ENCODE data around the gene MORN2. TPM values are rescaled to one million over a fixed set of nuclear protein-coding genes. Genes with fewer than 3 reads are reported as not detected.

The MORN2 gene
- total and polyA plus RNA-seq, 2 of the 13 experiments (the other 11 are each of a cell fraction or from before 2014, with no cell fraction given): 7.0 to 28.0 TPM

DNA sequence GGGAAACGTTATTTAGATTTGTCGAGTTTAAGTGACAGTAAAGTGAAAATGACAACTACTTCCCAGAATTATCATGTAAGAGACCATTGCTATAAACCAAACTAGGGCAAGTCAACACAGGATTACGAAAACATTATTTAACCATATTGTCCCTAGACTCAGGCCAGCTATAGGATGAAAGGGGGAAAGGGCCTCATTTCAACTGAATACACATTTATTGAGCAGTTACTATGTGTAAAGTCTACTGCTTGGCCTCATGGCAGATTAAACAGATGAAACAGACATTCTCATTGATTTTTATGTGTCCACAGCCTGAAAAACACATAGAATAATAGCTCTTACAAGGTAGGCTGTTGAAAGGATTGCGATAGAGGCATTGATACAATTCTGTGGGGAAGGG is 46.6 kb downstream of the MORN2 start (continued):
- peak; percentile 44 for TF ChIP-seq TBL1XR1 (IDR thresholded peaks at IDR 0.05; ENCODE audit: borderline replicate concordance, low read length, partially characterized antibody)
- no peak for TF ChIP-seq SOX13 (IDR thresholded peaks at IDR 0.05)
- TF ChIP-seq SOX13 (CRISPR knock-in tag; conservative IDR thresholded peaks at IDR 0.05 in 1 of 2, IDR thresholded peaks at IDR 0.05 in 1 of 2): peak in 1 of 2 experiments; percentile 74; a peak in 2 of 4 replicates
- TF ChIP-seq, protein P1, sequence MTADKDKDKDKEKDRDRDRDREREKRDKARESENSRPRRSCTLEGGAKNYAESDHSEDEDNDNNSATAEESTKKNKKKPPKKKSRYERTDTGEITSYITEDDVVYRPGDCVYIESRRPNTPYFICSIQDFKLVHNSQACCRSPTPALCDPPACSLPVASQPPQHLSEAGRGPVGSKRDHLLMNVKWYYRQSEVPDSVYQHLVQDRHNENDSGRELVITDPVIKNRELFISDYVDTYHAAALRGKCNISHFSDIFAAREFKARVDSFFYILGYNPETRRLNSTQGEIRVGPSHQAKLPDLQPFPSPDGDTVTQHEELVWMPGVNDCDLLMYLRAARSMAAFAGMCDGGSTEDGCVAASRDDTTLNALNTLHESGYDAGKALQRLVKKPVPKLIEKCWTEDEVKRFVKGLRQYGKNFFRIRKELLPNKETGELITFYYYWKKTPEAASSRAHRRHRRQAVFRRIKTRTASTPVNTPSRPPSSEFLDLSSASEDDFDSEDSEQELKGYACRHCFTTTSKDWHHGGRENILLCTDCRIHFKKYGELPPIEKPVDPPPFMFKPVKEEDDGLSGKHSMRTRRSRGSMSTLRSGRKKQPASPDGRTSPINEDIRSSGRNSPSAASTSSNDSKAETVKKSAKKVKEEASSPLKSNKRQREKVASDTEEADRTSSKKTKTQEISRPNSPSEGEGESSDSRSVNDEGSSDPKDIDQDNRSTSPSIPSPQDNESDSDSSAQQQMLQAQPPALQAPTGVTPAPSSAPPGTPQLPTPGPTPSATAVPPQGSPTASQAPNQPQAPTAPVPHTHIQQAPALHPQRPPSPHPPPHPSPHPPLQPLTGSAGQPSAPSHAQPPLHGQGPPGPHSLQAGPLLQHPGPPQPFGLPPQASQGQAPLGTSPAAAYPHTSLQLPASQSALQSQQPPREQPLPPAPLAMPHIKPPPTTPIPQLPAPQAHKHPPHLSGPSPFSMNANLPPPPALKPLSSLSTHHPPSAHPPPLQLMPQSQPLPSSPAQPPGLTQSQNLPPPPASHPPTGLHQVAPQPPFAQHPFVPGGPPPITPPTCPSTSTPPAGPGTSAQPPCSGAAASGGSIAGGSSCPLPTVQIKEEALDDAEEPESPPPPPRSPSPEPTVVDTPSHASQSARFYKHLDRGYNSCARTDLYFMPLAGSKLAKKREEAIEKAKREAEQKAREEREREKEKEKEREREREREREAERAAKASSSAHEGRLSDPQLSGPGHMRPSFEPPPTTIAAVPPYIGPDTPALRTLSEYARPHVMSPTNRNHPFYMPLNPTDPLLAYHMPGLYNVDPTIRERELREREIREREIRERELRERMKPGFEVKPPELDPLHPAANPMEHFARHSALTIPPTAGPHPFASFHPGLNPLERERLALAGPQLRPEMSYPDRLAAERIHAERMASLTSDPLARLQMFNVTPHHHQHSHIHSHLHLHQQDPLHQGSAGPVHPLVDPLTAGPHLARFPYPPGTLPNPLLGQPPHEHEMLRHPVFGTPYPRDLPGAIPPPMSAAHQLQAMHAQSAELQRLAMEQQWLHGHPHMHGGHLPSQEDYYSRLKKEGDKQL (CRISPR knock-in tag; IDR thresholded peaks at IDR 0.05; ENCODE audit: low read depth): peak; percentile 45; the same call in 1 of the 2 replicates
- TF ChIP-seq, protein P2, sequence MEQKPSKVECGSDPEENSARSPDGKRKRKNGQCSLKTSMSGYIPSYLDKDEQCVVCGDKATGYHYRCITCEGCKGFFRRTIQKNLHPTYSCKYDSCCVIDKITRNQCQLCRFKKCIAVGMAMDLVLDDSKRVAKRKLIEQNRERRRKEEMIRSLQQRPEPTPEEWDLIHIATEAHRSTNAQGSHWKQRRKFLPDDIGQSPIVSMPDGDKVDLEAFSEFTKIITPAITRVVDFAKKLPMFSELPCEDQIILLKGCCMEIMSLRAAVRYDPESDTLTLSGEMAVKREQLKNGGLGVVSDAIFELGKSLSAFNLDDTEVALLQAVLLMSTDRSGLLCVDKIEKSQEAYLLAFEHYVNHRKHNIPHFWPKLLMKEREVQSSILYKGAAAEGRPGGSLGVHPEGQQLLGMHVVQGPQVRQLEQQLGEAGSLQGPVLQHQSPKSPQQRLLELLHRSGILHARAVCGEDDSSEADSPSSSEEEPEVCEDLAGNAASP (CRISPR knock-in tag; IDR thresholded peaks at IDR 0.05; ENCODE audit: borderline replicate concordance): peak; percentile 48; the same call in 1 of the 2 replicates
- no peak for TF ChIP-seq FOXA1 (IDR thresholded peaks at IDR 0.05)
- TF ChIP-seq FOXA1 (CRISPR knock-in tag; IDR thresholded peaks at IDR 0.05): peak; percentile 56
- TF ChIP-seq ZNF562 (CRISPR knock-in tag; IDR thresholded peaks at IDR 0.05; ENCODE audit: borderline replicate concordance): no peak
- no peak for TF ChIP-seq SALL1 (CRISPR knock-in tag; IDR thresholded peaks at IDR 0.05)
- TF ChIP-seq, protein P3, sequence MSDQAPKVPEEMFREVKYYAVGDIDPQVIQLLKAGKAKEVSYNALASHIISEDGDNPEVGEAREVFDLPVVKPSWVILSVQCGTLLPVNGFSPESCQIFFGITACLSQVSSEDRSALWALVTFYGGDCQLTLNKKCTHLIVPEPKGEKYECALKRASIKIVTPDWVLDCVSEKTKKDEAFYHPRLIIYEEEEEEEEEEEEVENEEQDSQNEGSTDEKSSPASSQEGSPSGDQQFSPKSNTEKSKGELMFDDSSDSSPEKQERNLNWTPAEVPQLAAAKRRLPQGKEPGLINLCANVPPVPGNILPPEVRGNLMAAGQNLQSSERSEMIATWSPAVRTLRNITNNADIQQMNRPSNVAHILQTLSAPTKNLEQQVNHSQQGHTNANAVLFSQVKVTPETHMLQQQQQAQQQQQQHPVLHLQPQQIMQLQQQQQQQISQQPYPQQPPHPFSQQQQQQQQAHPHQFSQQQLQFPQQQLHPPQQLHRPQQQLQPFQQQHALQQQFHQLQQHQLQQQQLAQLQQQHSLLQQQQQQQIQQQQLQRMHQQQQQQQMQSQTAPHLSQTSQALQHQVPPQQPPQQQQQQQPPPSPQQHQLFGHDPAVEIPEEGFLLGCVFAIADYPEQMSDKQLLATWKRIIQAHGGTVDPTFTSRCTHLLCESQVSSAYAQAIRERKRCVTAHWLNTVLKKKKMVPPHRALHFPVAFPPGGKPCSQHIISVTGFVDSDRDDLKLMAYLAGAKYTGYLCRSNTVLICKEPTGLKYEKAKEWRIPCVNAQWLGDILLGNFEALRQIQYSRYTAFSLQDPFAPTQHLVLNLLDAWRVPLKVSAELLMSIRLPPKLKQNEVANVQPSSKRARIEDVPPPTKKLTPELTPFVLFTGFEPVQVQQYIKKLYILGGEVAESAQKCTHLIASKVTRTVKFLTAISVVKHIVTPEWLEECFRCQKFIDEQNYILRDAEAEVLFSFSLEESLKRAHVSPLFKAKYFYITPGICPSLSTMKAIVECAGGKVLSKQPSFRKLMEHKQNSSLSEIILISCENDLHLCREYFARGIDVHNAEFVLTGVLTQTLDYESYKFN (CRISPR knock-in tag; conservative IDR thresholded peaks at IDR 0.05): peak; percentile 53; the same call in 1 of the 2 replicates
- no peak for TF ChIP-seq ZNF546 (CRISPR knock-in tag; conservative IDR thresholded peaks at IDR 0.05)
- TF ChIP-seq, protein P4, sequence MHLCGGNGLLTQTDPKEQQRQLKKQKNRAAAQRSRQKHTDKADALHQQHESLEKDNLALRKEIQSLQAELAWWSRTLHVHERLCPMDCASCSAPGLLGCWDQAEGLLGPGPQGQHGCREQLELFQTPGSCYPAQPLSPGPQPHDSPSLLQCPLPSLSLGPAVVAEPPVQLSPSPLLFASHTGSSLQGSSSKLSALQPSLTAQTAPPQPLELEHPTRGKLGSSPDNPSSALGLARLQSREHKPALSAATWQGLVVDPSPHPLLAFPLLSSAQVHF (CRISPR knock-in tag; IDR thresholded peaks at IDR 0.05): no peak
- no peak for TF ChIP-seq MAFG (CRISPR knock-in tag; IDR thresholded peaks at IDR 0.05)
- TF ChIP-seq, protein P5, sequence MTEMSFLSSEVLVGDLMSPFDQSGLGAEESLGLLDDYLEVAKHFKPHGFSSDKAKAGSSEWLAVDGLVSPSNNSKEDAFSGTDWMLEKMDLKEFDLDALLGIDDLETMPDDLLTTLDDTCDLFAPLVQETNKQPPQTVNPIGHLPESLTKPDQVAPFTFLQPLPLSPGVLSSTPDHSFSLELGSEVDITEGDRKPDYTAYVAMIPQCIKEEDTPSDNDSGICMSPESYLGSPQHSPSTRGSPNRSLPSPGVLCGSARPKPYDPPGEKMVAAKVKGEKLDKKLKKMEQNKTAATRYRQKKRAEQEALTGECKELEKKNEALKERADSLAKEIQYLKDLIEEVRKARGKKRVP (CRISPR knock-in tag; IDR thresholded peaks at IDR 0.05): peak in 1 of 2 experiments; percentile 63; a peak in 2 of 4 replicates
- TF ChIP-seq, protein P6, sequence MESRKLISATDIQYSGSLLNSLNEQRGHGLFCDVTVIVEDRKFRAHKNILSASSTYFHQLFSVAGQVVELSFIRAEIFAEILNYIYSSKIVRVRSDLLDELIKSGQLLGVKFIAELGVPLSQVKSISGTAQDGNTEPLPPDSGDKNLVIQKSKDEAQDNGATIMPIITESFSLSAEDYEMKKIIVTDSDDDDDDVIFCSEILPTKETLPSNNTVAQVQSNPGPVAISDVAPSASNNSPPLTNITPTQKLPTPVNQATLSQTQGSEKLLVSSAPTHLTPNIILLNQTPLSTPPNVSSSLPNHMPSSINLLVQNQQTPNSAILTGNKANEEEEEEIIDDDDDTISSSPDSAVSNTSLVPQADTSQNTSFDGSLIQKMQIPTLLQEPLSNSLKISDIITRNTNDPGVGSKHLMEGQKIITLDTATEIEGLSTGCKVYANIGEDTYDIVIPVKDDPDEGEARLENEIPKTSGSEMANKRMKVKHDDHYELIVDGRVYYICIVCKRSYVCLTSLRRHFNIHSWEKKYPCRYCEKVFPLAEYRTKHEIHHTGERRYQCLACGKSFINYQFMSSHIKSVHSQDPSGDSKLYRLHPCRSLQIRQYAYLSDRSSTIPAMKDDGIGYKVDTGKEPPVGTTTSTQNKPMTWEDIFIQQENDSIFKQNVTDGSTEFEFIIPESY (CRISPR knock-in tag; IDR thresholded peaks at IDR 0.05): no peak
